ENCODE measurements around the gene KCNK7.

Gene KCNK7

GRCh38 chr11:65579291-65579690 lies 16.3 kb downstream of the KCNK7 start:
- H3K4me1 ChIP-seq (ENCODE audit: control insufficient read depth, insufficient read depth, low read length) = peaks cover 5% of the 10 kb centered on the region; the same call in 1 of the 2 replicates
- H3K27me3 ChIP-seq (ENCODE audit: control insufficient read depth, insufficient read depth, low read length) = peaks cover 12% of the 10 kb centered on the region
- H3K4me3 ChIP-seq (ENCODE audit: low read length) = no peak overlapping the region
- peaks cover 3% of the 10 kb centered on the region for H3K36me3 ChIP-seq (ENCODE audit: control insufficient read depth, insufficient read depth, low read length)
- H3K9me3 ChIP-seq (ENCODE audit: control insufficient read depth, insufficient read depth, low read length) = no peaks in the 10 kb centered on the region
- H3K27ac ChIP-seq (ENCODE audit: low read length) = no peak overlapping the region
- DNase-seq (ENCODE audit: low read depth, low spot score) = no peak
- no CpG with 5 or more reads among the region's 4 CpGs for WGBS (ENCODE audit: insufficient coverage, insufficient read length)

- H3K27ac ChIP-seq (ENCODE audit: low read length) = no peak overlapping the region
- peaks cover 7% of the 10 kb centered on the region for H3K27me3 ChIP-seq (ENCODE audit: control insufficient read depth, insufficient read depth, low read length)
- no peak overlapping the region for H3K4me3 ChIP-seq (ENCODE audit: low read length)
- H3K36me3 ChIP-seq (ENCODE audit: control insufficient read depth, insufficient read depth, low read length) = peaks cover 3% of the 10 kb centered on the region
- no peaks in the 10 kb centered on the region for H3K9me3 ChIP-seq (ENCODE audit: control insufficient read depth, insufficient read depth, low read length)
- H3K4me1 ChIP-seq (ENCODE audit: control insufficient read depth, insufficient read depth, low read length) = peaks cover 7% of the 10 kb centered on the region; the same call in 1 of the 2 replicates
- WGBS (ENCODE audit: insufficient coverage, insufficient read length) = no CpG with 5 or more reads among the region's 3 CpGs
- no peak for DNase-seq (ENCODE audit: low read depth, low spot score)
Measured at GRCh38 chr11:65578667-65579066, 16.9 kb downstream of the KCNK7 start.

GRCh38 chr11:65578134-65578533 lies 17.5 kb downstream of the KCNK7 start:
- H3K9me3 ChIP-seq (ENCODE audit: control insufficient read depth, insufficient read depth, low read length) = no peaks in the 10 kb centered on the region
- DNase-seq (ENCODE audit: low read depth, low spot score) = no peak
- H3K27me3 ChIP-seq (ENCODE audit: control insufficient read depth, insufficient read depth, low read length) = peaks cover 7% of the 10 kb centered on the region
- no peak overlapping the region for H3K4me3 ChIP-seq (ENCODE audit: low read length)
- H3K27ac ChIP-seq (ENCODE audit: low read length) = no peak overlapping the region
- H3K36me3 ChIP-seq (ENCODE audit: control insufficient read depth, insufficient read depth, low read length) = peaks cover 3% of the 10 kb centered on the region
- no CpG with 5 or more reads among the region's 7 CpGs for WGBS (ENCODE audit: insufficient coverage, insufficient read length)
- peaks cover 7% of the 10 kb centered on the region; the same call in 1 of the 2 replicates for H3K4me1 ChIP-seq (ENCODE audit: control insufficient read depth, insufficient read depth, low read length)

GRCh38 chr11:65577756-65578109 lies 17.9 kb downstream of the KCNK7 start:
- no peaks in the 10 kb centered on the region for H3K9me3 ChIP-seq (ENCODE audit: control insufficient read depth, insufficient read depth, low read length)
- no CpG with 5 or more reads among the region's 8 CpGs for WGBS (ENCODE audit: insufficient coverage, insufficient read length)
- H3K27ac ChIP-seq (ENCODE audit: low read length) = no peak overlapping the region
- no peak for DNase-seq (ENCODE audit: low read depth, low spot score)
- peaks cover 7% of the 10 kb centered on the region; the same call in 1 of the 2 replicates for H3K4me1 ChIP-seq (ENCODE audit: control insufficient read depth, insufficient read depth, low read length)
- peaks cover 7% of the 10 kb centered on the region for H3K27me3 ChIP-seq (ENCODE audit: control insufficient read depth, insufficient read depth, low read length)
- peaks cover 3% of the 10 kb centered on the region for H3K36me3 ChIP-seq (ENCODE audit: control insufficient read depth, insufficient read depth, low read length)
- H3K4me3 ChIP-seq (ENCODE audit: low read length) = no peak overlapping the region

- DNase-seq (ENCODE audit: low read depth, low spot score) = no peak
Measured at GRCh38 chr11:65576867-65577755, 18.5 kb downstream of the KCNK7 start.

GRCh38 chr11:65576232-65576866 lies 19.3 kb downstream of the KCNK7 start:
- H3K27me3 ChIP-seq (ENCODE audit: control insufficient read depth, insufficient read depth, low read length) = peaks cover 7% of the 10 kb centered on the region
- no CpG with 5 or more reads among the region's 26 CpGs for WGBS (ENCODE audit: insufficient coverage, insufficient read length)
- H3K4me3 ChIP-seq (ENCODE audit: low read length) = peak overlapping the region; percentile 44; the same call in 1 of the 2 replicates
- H3K36me3 ChIP-seq (ENCODE audit: control insufficient read depth, insufficient read depth, low read length) = peaks cover 3% of the 10 kb centered on the region
- no peak for DNase-seq (ENCODE audit: low read depth, low spot score)
- H3K4me1 ChIP-seq (ENCODE audit: control insufficient read depth, insufficient read depth, low read length) = peaks cover 9% of the 10 kb centered on the region
- no peaks in the 10 kb centered on the region for H3K9me3 ChIP-seq (ENCODE audit: control insufficient read depth, insufficient read depth, low read length)
- H3K27ac ChIP-seq (ENCODE audit: low read length) = no peak overlapping the region

More at GRCh38 chr11:65576867-65577755, 18.5 kb downstream of the KCNK7 start:
- H3K27me3 ChIP-seq (ENCODE audit: control insufficient read depth, insufficient read depth, low read length) = peaks cover 7% of the 10 kb centered on the region
- H3K27ac ChIP-seq (ENCODE audit: low read length) = no peak overlapping the region
- peaks cover 7% of the 10 kb centered on the region; the same call in 1 of the 2 replicates for H3K4me1 ChIP-seq (ENCODE audit: control insufficient read depth, insufficient read depth, low read length)
- no peak overlapping the region for H3K4me3 ChIP-seq (ENCODE audit: low read length)
- no peaks in the 10 kb centered on the region for H3K9me3 ChIP-seq (ENCODE audit: control insufficient read depth, insufficient read depth, low read length)
- peaks cover 3% of the 10 kb centered on the region for H3K36me3 ChIP-seq (ENCODE audit: control insufficient read depth, insufficient read depth, low read length)
- WGBS (ENCODE audit: insufficient coverage, insufficient read length) = no CpG with 5 or more reads among the region's 18 CpGs

- DNase-seq (ENCODE audit: low read depth, low spot score) = no peak
- no CpG with 5 or more reads among the region's 69 CpGs for WGBS (ENCODE audit: insufficient coverage, insufficient read length)
- Histone ChIP-seq H3K4me1 (ENCODE audit: control insufficient read depth, insufficient read depth, low read length) (peaks cover 12% of the 10 kb centered on the region), H3K4me3 (ENCODE audit: low read length) (peak within 1 kb of the TSS; percentile 44; the same call in 1 of the 2 replicates), H3K9me3 (ENCODE audit: control insufficient read depth, insufficient read depth, low read length) (no peaks in the 10 kb centered on the region), H3K27me3 (ENCODE audit: control insufficient read depth, insufficient read depth, low read length) (peaks cover 7% of the 10 kb centered on the region), H3K36me3 (ENCODE audit: control insufficient read depth, insufficient read depth, low read length) (peaks cover 3% of the 10 kb centered on the region), H3K27ac (ENCODE audit: low read length) (no peak within 1 kb of the TSS)
Measured at GRCh38 chr11:65575568-65576231, 19.9 kb downstream of the KCNK7 start, which contains the start of gene EHBP1L1. TSS of gene EHBP1L1 (plus strand) at chr11:65576053. CDS start at chr11:65576303, 250 bp downstream.

- Histone ChIP-seq H3K9me3 (ENCODE audit: control insufficient read depth, insufficient read depth, low read length) (no peaks in the 10 kb centered on the region), H3K27me3 (ENCODE audit: control insufficient read depth, insufficient read depth, low read length) (peaks cover 7% of the 10 kb centered on the region), H3K27ac (ENCODE audit: low read length) (no peak overlapping the region), H3K4me1 (ENCODE audit: control insufficient read depth, insufficient read depth, low read length) (peaks cover 12% of the 10 kb centered on the region), H3K4me3 (ENCODE audit: low read length) (peak overlapping the region; percentile 43; the same call in 1 of the 2 replicates), H3K36me3 (ENCODE audit: control insufficient read depth, insufficient read depth, low read length) (peaks cover under 1% of the 10 kb centered on the region)
- no peak for DNase-seq (ENCODE audit: low read depth, low spot score)
- no CpG with 5 or more reads among the region's 28 CpGs for WGBS (ENCODE audit: insufficient coverage, insufficient read length)
Measured at GRCh38 chr11:65574811-65575567, 20.6 kb downstream of the KCNK7 start.

GRCh38 chr11:65574109-65574810 lies 21.3 kb downstream of the KCNK7 start:
- H3K4me1 ChIP-seq (ENCODE audit: control insufficient read depth, insufficient read depth, low read length) = peaks cover 13% of the 10 kb centered on the region
- DNase-seq (ENCODE audit: low read depth, low spot score) = no peak
- H3K4me3 ChIP-seq (ENCODE audit: low read length) = peak overlapping the region; percentile 43; the same call in 1 of the 2 replicates
- peaks cover 7% of the 10 kb centered on the region for H3K27me3 ChIP-seq (ENCODE audit: control insufficient read depth, insufficient read depth, low read length)
- H3K9me3 ChIP-seq (ENCODE audit: control insufficient read depth, insufficient read depth, low read length) = no peaks in the 10 kb centered on the region
- H3K36me3 ChIP-seq (ENCODE audit: control insufficient read depth, insufficient read depth, low read length) = no peaks in the 10 kb centered on the region
- WGBS (ENCODE audit: insufficient coverage, insufficient read length) = no CpG with 5 or more reads among the region's 67 CpGs
- no peak overlapping the region for H3K27ac ChIP-seq (ENCODE audit: low read length)
